Psoas muscle (tissue), 8 donors: ENCODE data around the gene PRKN. TPM values are rescaled to one million over a fixed set of nuclear protein-coding genes. Genes with fewer than 3 reads are reported as not detected.

Source experiments
- ATAC-seq, 4 donors: fragments of 200-7000 bp; cut with Tn5 transposase; one replicate each; pipeline ENCODE4 v1.9.1; 2020; ENCODE audit warnings: moderate library complexity in 3 of 4, mild to moderate bottlenecking in 2 of 4
- DNase-seq, 2 donors: peaks; one replicate each; pipeline ENCODE4 v3.0.0-alpha.2; 2020
- H3K27ac ChIP-seq: fragments of 200-600 bp; one replicate; pipeline ENCODE4 v1.8.0; 2022
- H3K27me3 ChIP-seq, 3 donors: fragments of 200-600 bp in 1 of 3; one replicate each; pipeline versions ENCODE4 v1.6.1 to v1.8.0; 2013 to 2022; ENCODE audit warnings: low read length in 2 of 3, mild to moderate bottlenecking in 2 of 3, moderate library complexity in 1 of 3; ENCODE audit not compliant: insufficient read depth in 3 of 3
- H3K36me3 ChIP-seq, 2 donors: fragments of 200-600 bp in 1 of 2; one replicate each; pipeline versions ENCODE4 v1.6.1 to v1.8.0; 2013 to 2022; ENCODE audit warnings: low read depth in 1 of 2, mild to moderate bottlenecking in 1 of 2, moderate library complexity in 1 of 2; ENCODE audit not compliant: insufficient read depth in 1 of 2
- H3K4me1 ChIP-seq: fragments of 200-600 bp; one replicate; pipeline ENCODE4 v1.8.0; 2022
- H3K4me3 ChIP-seq: fragments of 200-600 bp; one replicate; pipeline ENCODE4 v1.8.0; 2022; ENCODE audit warnings: mild to moderate bottlenecking
- H3K9me3 ChIP-seq: fragments of 200-600 bp; one replicate; pipeline ENCODE4 v1.8.0; 2022
- CTCF ChIP-seq: fragments of 200-600 bp; IDR thresholded peaks from one replicate; pipeline ENCODE4 v1.8.0; 2022; ENCODE audit warnings: antibody characterized with exemption
- WGBS, 3 donors: extraction: QIAGEN DNeasy Blood & Tissue Kit; methylation state at CpG; one replicate each; pipeline versions ENCODE4 v1.1.6 to v1.1.7; 2013; 5-methylcytosine and 5-hydroxymethylcytosine counted together
- intact Hi-C, 2 donors: fragments of 100-400 bp; cut with DNase I; formaldehyde crosslinking; loops; one replicate each; pipeline versions ENCODE4 v1.11.0 to v1.14.2; 2022
- polyA plus RNA-seq, 3 donors: library from polyadenylated mRNA; stranded (reverse); fragments of 200-250 nt; gene quantifications; one replicate each; pipeline ENCODE4 v1.2.3, GENCODE V29; 2013
- total RNA-seq, 4 donors: library from RNA; stranded (reverse); fragmentation: NEBNext Ultra II Directional in 2 of 4; extraction: Animal tissue kit (Norgen Biotek cat#: 25700) in 2 of 4; gene quantifications; one replicate each; pipeline versions ENCODE4 v1.2.1 to v1.2.4, GENCODE V29; 2021 to 2023
- donor health status: healthy with polysubstance abuse.
- donor health status: DM: no; HTN: no; CAD: no; lungs with moderate emphysema.
- donor health status: Bipolar disorder and iron deficiency.
- donor health status: healthy.
- donor health status: DM: yes; HTN: yes; CAD: no.
- donor health status: DM: no; HTN: no; CAD: no.
- donor health status: DM: no; HTN: no; CAD: no.
- donor health status: DM: yes; HTN: yes; CAD: no.

Gene PRKN
- total and polyA plus RNA-seq, 7 donors: 1.5 to 19.5 (median 11.7) TPM

- Histone ChIP-seq H3K27me3 (no peaks in the 10 kb centered on the region), H3K4me3 (no peak overlapping the region), H3K4me1 (no peaks in the 10 kb centered on the region), H3K27ac (no peak overlapping the region), H3K36me3 (no peaks in the 10 kb centered on the region), H3K9me3 (no peaks in the 10 kb centered on the region)
- intact Hi-C loops: no loop called here
- DNase-seq (no peak), ATAC-seq (no peak)
- WGBS, 3 donors: 67 to 75% (median 72%) methylated on average over 4 of the region's 4 CpGs
- no peak for TF ChIP-seq CTCF
Measured at GRCh38 chr6:161749576-161749975, 978.0 kb downstream of the PRKN start.

- no peak for ATAC-seq
- no peaks in the 10 kb centered on the region for H3K9me3 ChIP-seq
- no peaks in the 10 kb centered on the region for H3K27me3 ChIP-seq
- TF ChIP-seq CTCF: no peak
- H3K4me1 ChIP-seq: no peaks in the 10 kb centered on the region
- intact Hi-C loops: no loop called here
- no peak overlapping the region for H3K4me3 ChIP-seq
- H3K27ac ChIP-seq: no peak overlapping the region
- 66 to 76% (median 69%) methylated on average over 18 of the region's 18 CpGs for WGBS, 3 donors
- H3K36me3 ChIP-seq: no peaks in the 10 kb centered on the region
- DNase-seq: peak in 1 of 2 donors; percentile 55
Measured at GRCh38 chr6:161748535-161749416, 978.8 kb downstream of the PRKN start.

- no peaks in the 10 kb centered on the region for H3K4me1 ChIP-seq
- H3K9me3 ChIP-seq: no peaks in the 10 kb centered on the region
- WGBS, 3 donors: 72 to 76% (median 72%) methylated on average over 7 of the region's 7 CpGs
Measured at GRCh38 chr6:161747506-161747905, 980.1 kb downstream of the PRKN start.

GRCh38 chr6:161745594-161746141 is 981.9 kb downstream of the PRKN start:
- DNase-seq (no peak), ATAC-seq (no peak)
- TF ChIP-seq CTCF: no peak
- intact Hi-C loops: no loop called here
- WGBS, 3 donors: 48 to 56% (median 51%) methylated on average over 5 of the region's 5 CpGs
- Histone ChIP-seq H3K9me3 (no peaks in the 10 kb centered on the region), H3K4me3 (no peak overlapping the region), H3K36me3 (no peaks in the 10 kb centered on the region), H3K27me3 (no peaks in the 10 kb centered on the region), H3K27ac (no peak overlapping the region), H3K4me1 (no peaks in the 10 kb centered on the region)

More at GRCh38 chr6:161747506-161747905, 980.1 kb downstream of the PRKN start:
- Histone ChIP-seq H3K27me3 (no peaks in the 10 kb centered on the region), H3K4me3 (no peak overlapping the region), H3K27ac (no peak overlapping the region), H3K36me3 (no peaks in the 10 kb centered on the region)
- intact Hi-C loops: no loop called here
- no peak for TF ChIP-seq CTCF
- DNase-seq: no peak
- no peak for ATAC-seq
